K562 (cell line): ENCODE data around the gene ALDH3A2. TPM values are rescaled to one million over a fixed set of nuclear protein-coding genes. Genes with fewer than 3 reads are reported as not detected.

Experiments
- ATAC-seq: fragments of 200-7000 bp; cut with Tn5 transposase; 3 replicates; pipeline ENCODE4 v1.9.1; 2020; ENCODE audit warnings: moderate library complexity
- BruUV-seq: library from RNA; stranded (reverse); fragments of 400-500 nt; replicated peaks from 2 replicates; lab custom pipeline; 2021; lab: Mats Ljungman, UMichigan
- CTCF ChIA-PET: fragments of 300-600 bp; formaldehyde crosslinking; extraction: SDS; loops from one replicate; lab custom pipeline; 2021; ENCODE audit warnings: low intra/inter-chr PET ratio; lab: Yijun Ruan, JAX
- POLR2A ChIA-PET: fragments of 300-600, 350-650 bp; sonication (Branson Sonifier 250); formaldehyde crosslinking; extraction: SDS; loops from one replicate; lab custom pipeline; 2021; ENCODE audit warnings: antibody characterized with exemption, inconsistent platforms; lab: Yijun Ruan, JAX
- DNase-seq, 4 experiments: peaks; one replicate each; pipeline versions ENCODE4 v3.0.0 to v3.0.0-alpha.2; 2011 to 2018; ENCODE audit warnings: low spot score in 3 of 4, mixed read lengths in 3 of 4; ENCODE audit errors: extremely low read depth in 1 of 4
- FAIRE-seq: peaks from 2 replicates; lab custom pipeline; 2011; peaks lifted over from hg19 to GRCh38; lab: Jason Lieb, UNC
- H2AFZ ChIP-seq: 2 replicates; pipeline ENCODE4 v1.6.0; 2011; ENCODE audit warnings: low read depth, low read length, control low read depth, inconsistent platforms
- H3K27ac ChIP-seq: fragments of 200-600 bp; 3 replicates; pipeline ENCODE4 v1.8.0; 2011; ENCODE audit warnings: low read depth, mild to moderate bottlenecking, control low read depth, inconsistent platforms, low read length, moderate library complexity, mixed read lengths; ENCODE audit errors: extremely low read depth
- H3K27me3 ChIP-seq, 2 experiments: fragments of 300-600 bp in 1 of 2; 2 replicates in 1 of 2; 3 replicates in 1 of 2; pipeline versions ENCODE4 v1.6.0 to v1.8.0; 2011; ENCODE audit warnings: inconsistent platforms in 2 of 2, low read length in 2 of 2, mild to moderate bottlenecking in 1 of 2, mixed read lengths in 1 of 2, moderate library complexity in 1 of 2; ENCODE audit not compliant: control insufficient read depth in 2 of 2, insufficient read depth in 2 of 2
- H3K36me3 ChIP-seq: fragments of 300-600 bp; 3 replicates; pipeline ENCODE4 v1.8.0; 2011; ENCODE audit warnings: mild to moderate bottlenecking, low read length, inconsistent platforms; ENCODE audit not compliant: control insufficient read depth, insufficient read depth
- H3K4me1 ChIP-seq, 2 experiments: fragments of 200-600 bp in 1 of 2; replicated peaks in 1 of 2; 2 replicates in 1 of 2; 3 replicates in 1 of 2; pipeline versions ENCODE4 v1.5.1 to v1.8.0; 2011; ENCODE audit warnings: inconsistent platforms in 2 of 2, low read length in 2 of 2, mild to moderate bottlenecking in 1 of 2, mixed read lengths in 1 of 2, moderate library complexity in 1 of 2; ENCODE audit not compliant: control insufficient read depth in 2 of 2, insufficient read depth in 2 of 2
- H3K4me2 ChIP-seq: 2 replicates; pipeline ENCODE4 v1.6.1; 2011; ENCODE audit warnings: low read length, control low read depth, inconsistent platforms, mixed read lengths; ENCODE audit not compliant: insufficient read depth
- H3K4me3 ChIP-seq: fragments of 200-600 bp; sonication (generic), shearing (Covaris generic); 2 replicates; pipeline ENCODE4 v1.5.1; 2016; ENCODE audit warnings: control low read depth, inconsistent platforms
- H3K79me2 ChIP-seq: fragments of 200-600 bp; 3 replicates; pipeline ENCODE4 v1.8.0; 2011; ENCODE audit warnings: low read length, inconsistent platforms; ENCODE audit not compliant: control insufficient read depth, insufficient read depth
- H3K9ac ChIP-seq, 2 experiments: 2 replicates each; pipeline versions ENCODE4 v1.6.0 to v1.6.1; 2011; ENCODE audit warnings: low read depth in 2 of 2, low read length in 2 of 2, control low read depth in 1 of 2, inconsistent platforms in 1 of 2, mild to moderate bottlenecking in 1 of 2, mixed read lengths in 1 of 2; ENCODE audit not compliant: insufficient read depth in 1 of 2
- H3K9me1 ChIP-seq: one replicate; pipeline ENCODE4 v1.6.0; 2011; ENCODE audit warnings: inconsistent platforms, mild to moderate bottlenecking, low read length, moderate library complexity; ENCODE audit not compliant: control insufficient read depth, insufficient read depth
- H3K9me3 ChIP-seq: replicated peaks from 2 replicates; pipeline ENCODE4 v1.5.1; 2011; ENCODE audit warnings: low read depth, low read length, inconsistent platforms; ENCODE audit not compliant: control insufficient read depth, insufficient read depth
- H4K20me1 ChIP-seq: replicated peaks from 2 replicates; pipeline ENCODE4 v1.6.1; 2011; ENCODE audit warnings: low read length, inconsistent platforms, mixed read lengths; ENCODE audit not compliant: control insufficient read depth, insufficient read depth
- DNMT1 ChIP-seq: fragments of 450-650 bp; IDR thresholded peaks from 2 replicates; pipeline ENCODE4 v1.6.1; 2016; ENCODE audit warnings: antibody characterized with exemption, mild to moderate bottlenecking
- ETV6 ChIP-seq, 3 experiments: fragments of 150-350 bp in 1 of 3; sonication (generic) in 1 of 3; formaldehyde crosslinking in 1 of 3; IDR thresholded peaks; 2 replicates each; pipeline versions ENCODE4 v1.6.1 to v1.8.0; 2014 to 2022; ENCODE audit warnings: borderline replicate concordance in 2 of 3, low read depth in 2 of 3, antibody characterized with exemption in 1 of 3, low read length in 1 of 3, mild to moderate bottlenecking in 1 of 3, missing genetic modification reagents in 1 of 3
- GTF2A2 ChIP-seq: IDR thresholded peaks from 2 replicates; pipeline ENCODE4 v1.6.1; 2016; ENCODE audit warnings: mild to moderate bottlenecking, missing genetic modification characterization, missing compliant biosample characterization
- HLTF ChIP-seq: fragments of 450-650 bp; IDR thresholded peaks from 2 replicates; pipeline ENCODE4 v1.6.1; 2016
- LCOR ChIP-seq: sonication (generic); formaldehyde crosslinking; IDR thresholded peaks from 2 replicates; pipeline ENCODE4 v1.8.0; 2022; ENCODE audit warnings: mild to moderate bottlenecking, missing genetic modification reagents
- MEF2A ChIP-seq: IDR thresholded peaks from 2 replicates; pipeline ENCODE4 v1.6.1; 2011; ENCODE audit warnings: low read depth, mild to moderate bottlenecking, low read length, moderate library complexity; ENCODE audit not compliant: control insufficient read depth
- MIER1 ChIP-seq: fragments of 450-650 bp; IDR thresholded peaks from 2 replicates; pipeline ENCODE4 v1.6.1; 2016; ENCODE audit warnings: antibody characterized with exemption, mild to moderate bottlenecking, low read depth
- RUNX1 ChIP-seq: sonication (generic); IDR thresholded peaks from 2 replicates; pipeline ENCODE4 v1.6.1; 2016; ENCODE audit warnings: antibody characterized with exemption, low read depth
- TAF9B ChIP-seq: fragments of 450-650 bp; IDR thresholded peaks from 2 replicates; pipeline ENCODE4 v1.6.1; 2018; ENCODE audit warnings: mild to moderate bottlenecking; ENCODE audit not compliant: partially characterized antibody
- TCF7L2 ChIP-seq: fragments of 150-350 bp; IDR thresholded peaks from 2 replicates; pipeline ENCODE4 v1.6.1; 2016; ENCODE audit warnings: low read depth, mild to moderate bottlenecking, low read length, moderate library complexity
- ZNF12 ChIP-seq: sonication (generic); formaldehyde crosslinking; IDR thresholded peaks from 2 replicates; pipeline ENCODE4 v1.4.0; 2020; ENCODE audit warnings: mild to moderate bottlenecking, missing genetic modification reagents
- ZNF699 ChIP-seq: fragments of 250-450 bp; sonication (Bioruptor Pico); IDR thresholded peaks from 2 replicates; pipeline ENCODE4 v1.8.0; 2021; ENCODE audit warnings: mild to moderate bottlenecking, moderate library complexity; ENCODE audit not compliant: insufficient replicate concordance
- WGBS: fragments of 100-300 bp; shearing (Covaris generic); methylation state at CpG from one replicate; pipeline ENCODE4 v1.1.6; 2016; ENCODE audit warnings: low coverage, mixed read lengths; ENCODE audit not compliant: insufficient coverage; ENCODE audit errors: missing lambda C conversion rate; 5-methylcytosine and 5-hydroxymethylcytosine counted together
- in situ Hi-C: fragments of 300-500 bp; cut with MboI; formaldehyde crosslinking; loops from 4 replicates; pipeline ENCODE4 v1.15.0; 2018; ENCODE audit warnings: inconsistent platforms, mixed read lengths
- intact Hi-C: fragments of 100-400 bp; cut with micrococcal nuclease; formaldehyde crosslinking; loops from 2 replicates; pipeline ENCODE4 v1.14.2; 2022
- polyA plus RNA-seq, 8 experiments: library from polyadenylated mRNA; depleted of rRNA in 4 of 8; stranded (reverse) in 5 of 8; unstranded in 3 of 8; fragments of >200 nt; fragmentation: Nextera tagmentation in 2 of 8; fragmentation: Illumina TruSeq in 1 of 8; extraction: Ambion mirVana in 2 of 8; extraction: Trizol in 1 of 8; gene quantifications; 2 replicates each; pipeline versions ENCODE4 v1.2.1 to v1.2.3, GENCODE V29; 2011 to 2014; ENCODE audit warnings: inconsistent platforms in 1 of 8, missing spikeins in 1 of 8
- total RNA-seq, 7 experiments: library from RNA; depleted of rRNA in 6 of 7; stranded (reverse); fragments of >200 nt in 6 of 7; fragmentation: Illumina TruSeq in 2 of 7; extraction: Trizol in 2 of 7; gene quantifications; 2 replicates each; pipeline versions ENCODE4 v1.2.1 to v1.2.3, GENCODE V29; 2011 to 2021; ENCODE audit warnings: low replicate concordance in 1 of 7
- TF ChIP-seq, protein P1 (sequence below): fragments of 250-450 bp; sonication (Bioruptor Pico); IDR thresholded peaks from 2 replicates; pipeline ENCODE4 v1.4.0; 2020; ENCODE audit warnings: mild to moderate bottlenecking, moderate library complexity

The ALDH3A2 gene
- total and polyA plus RNA-seq, 9 of the 15 experiments (the other 6 are each of a cell fraction or from before 2014, with no cell fraction given), result 0.01 to 0.78 (median 0.12) TPM; not detected in 5

DNA sequence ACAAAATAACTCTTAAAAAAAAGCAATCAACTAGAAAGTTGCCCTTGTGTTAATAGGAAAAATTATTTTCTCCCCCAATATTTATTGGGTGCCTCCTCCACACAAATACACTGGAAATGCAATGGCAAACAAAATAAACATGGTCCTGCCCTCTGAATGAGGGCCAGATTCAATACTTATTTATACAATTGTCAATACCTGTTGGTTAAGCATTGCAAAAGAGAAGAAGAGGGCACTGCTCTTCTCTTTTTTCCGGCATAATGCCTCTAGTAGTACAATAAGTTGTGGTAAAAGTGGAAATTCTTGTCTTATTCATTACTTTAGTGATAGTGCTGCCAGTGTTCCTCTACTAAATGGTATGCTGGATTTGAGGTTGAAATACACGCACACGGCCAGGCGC lies 22.5 kb upstream of the ALDH3A2 start:
- CTCF ChIA-PET, result no interaction called here
- ATAC-seq (no peak), DNase-seq (no peak)
- Histone ChIP-seq H3K9me1 (no peaks in the 10 kb centered on the region), H3K9ac (no peak overlapping the region), H3K4me3 (no peak overlapping the region), H3K79me2 (no peaks in the 10 kb centered on the region)
- intact Hi-C loops, result no loop called here
- no peak for TF ChIP-seq ZNF12 (CRISPR knock-in tag)
- TF ChIP-seq ETV6 (IDR thresholded peaks at IDR 0.05; ENCODE audit: borderline replicate concordance in 1 of 2, low read depth in 2 of 2, low read length in 1 of 2), result no peak
- TF ChIP-seq ETV6 (CRISPR knock-in tag; IDR thresholded peaks at IDR 0.05; ENCODE audit: borderline replicate concordance), result no peak
- TF ChIP-seq LCOR (CRISPR knock-in tag), result no peak
- TF ChIP-seq HLTF, result no peak
- no peak for TF ChIP-seq RUNX1
- no peak for TF ChIP-seq TCF7L2
- no peak for TF ChIP-seq TAF9B
- no peak for TF ChIP-seq ZNF699 (CRISPR knock-in tag)
- TF ChIP-seq DNMT1, result no peak
- TF ChIP-seq, protein P1, sequence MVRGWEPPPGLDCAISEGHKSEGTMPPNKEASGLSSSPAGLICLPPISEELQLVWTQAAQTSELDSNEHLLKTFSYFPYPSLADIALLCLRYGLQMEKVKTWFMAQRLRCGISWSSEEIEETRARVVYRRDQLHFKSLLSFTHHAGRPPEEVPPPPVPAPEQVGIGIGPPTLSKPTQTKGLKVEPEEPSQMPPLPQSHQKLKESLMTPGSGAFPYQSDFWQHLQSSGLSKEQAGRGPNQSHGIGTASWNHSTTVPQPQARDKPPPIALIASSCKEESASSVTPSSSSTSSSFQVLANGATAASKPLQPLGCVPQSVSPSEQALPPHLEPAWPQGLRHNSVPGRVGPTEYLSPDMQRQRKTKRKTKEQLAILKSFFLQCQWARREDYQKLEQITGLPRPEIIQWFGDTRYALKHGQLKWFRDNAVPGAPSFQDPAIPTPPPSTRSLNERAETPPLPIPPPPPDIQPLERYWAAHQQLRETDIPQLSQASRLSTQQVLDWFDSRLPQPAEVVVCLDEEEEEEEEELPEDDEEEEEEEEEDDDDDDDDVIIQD, result no peak
- TF ChIP-seq GTF2A2 (tag), result no peak
- no peak for TF ChIP-seq MEF2A
- TF ChIP-seq MIER1, result no peak
- TF ChIP-seq, all 486 proteins: peak for 0
- Histone ChIP-seq H3K27ac (no peak overlapping the region), H4K20me1 (no peaks in the 10 kb centered on the region), H3K4me2 (no peak overlapping the region), H3K36me3 (no peaks in the 10 kb centered on the region), H3K4me1 (no peaks in the 10 kb centered on the region), H3K9me3 (no peaks in the 10 kb centered on the region), H3K27me3 (no peaks in the 10 kb centered on the region), H2AFZ (no peak overlapping the region)
- BruUV-seq, result no TSS peak
- in situ Hi-C loops, result no loop called here
- WGBS, result 13% methylated on average over 4 of the region's 4 CpGs
- FAIRE-seq, result no peak
- POLR2A ChIA-PET, result no interaction called here
